HEK293T (cell line): ENCODE data around the gene MARVELD1.

ENCODE experiments used
- BHLHE40 ChIP-seq: fragments of 450-650 bp; IDR thresholded peaks from 2 replicates; pipeline ENCODE4 v1.6.1; 2016; ENCODE audit warnings: mild to moderate bottlenecking, moderate library complexity, borderline replicate concordance
- FOXK2 ChIP-seq: fragments of 450-650 bp; IDR thresholded peaks from 2 replicates; pipeline ENCODE4 v1.6.1; 2016; ENCODE audit warnings: mild to moderate bottlenecking
- HDGF ChIP-seq: fragments of 450-650 bp; IDR thresholded peaks from 2 replicates; pipeline ENCODE4 v1.6.1; 2017; ENCODE audit warnings: antibody characterized with exemption, borderline replicate concordance
- NFRKB ChIP-seq: fragments of 450-650 bp; IDR thresholded peaks from 2 replicates; pipeline ENCODE4 v1.6.1; 2016; ENCODE audit warnings: mild to moderate bottlenecking, moderate library complexity

GRCh38 chr10:97679594-97679993, 33.9 kb upstream of the MARVELD1 start:
- TF ChIP-seq HDGF, result no peak
- TF ChIP-seq BHLHE40, result no peak
- TF ChIP-seq NFRKB, result no peak
- TF ChIP-seq FOXK2, result no peak
